HCT116 (cell line): Measurements from ENCODE around the gene MSI2. TPM values are rescaled to one million over a fixed set of nuclear protein-coding genes. Genes with fewer than 3 reads are reported as not detected.

ENCODE experiments used
- ATAC-seq: fragments of 200-7000 bp; cut with Tn5 transposase; 2 replicates; pipeline ENCODE4 v1.9.1; 2020; ENCODE audit warnings: mild to moderate bottlenecking, moderate library complexity
- BruUV-seq: library from RNA; stranded (reverse); fragments of 400-500 nt; replicated peaks from 2 replicates; lab custom pipeline; 2021; lab: Mats Ljungman, UMichigan
- CTCF ChIA-PET: fragments of 300-600 bp; sonication (Branson Sonifier 250); formaldehyde crosslinking; loops from one replicate; lab custom pipeline; 2021; ENCODE audit warnings: antibody characterized with exemption; lab: Charles Lee
- POLR2A ChIA-PET: fragments of 300-600, 350-600 bp; sonication (Branson Sonifier 250); formaldehyde crosslinking; loops from one replicate; lab custom pipeline; 2021; ENCODE audit warnings: antibody characterized with exemption; lab: Charles Lee
- RAD21 ChIA-PET, 2 experiments: fragments of 300-600 bp; sonication (Branson Sonifier 250); formaldehyde crosslinking; loops; one replicate each; lab custom pipeline; 2023; ENCODE audit warnings: low total read pairs in 2 of 2; ENCODE audit not compliant: uncharacterized antibody in 2 of 2, unreplicated experiment in 2 of 2, low non-redundant PET in 1 of 2; lab: Charles Lee
- DNase-seq: peaks from one replicate; pipeline ENCODE4 v3.0.0-alpha.2; 2010; ENCODE audit warnings: low read depth, low spot score
- H2AFZ ChIP-seq: fragments of 200-600 bp; shearing (Covaris generic), sonication (generic); 2 replicates; pipeline ENCODE4 v1.6.1; 2017; ENCODE audit warnings: low read depth, mixed run types, mixed read lengths, antibody characterized with exemption, low read length; ENCODE audit not compliant: poor library complexity, severe bottlenecking
- H3K27ac ChIP-seq: 2 replicates; pipeline ENCODE4 v1.5.1; 2012; ENCODE audit warnings: low read depth, low read length
- H3K27me3 ChIP-seq: fragments of 200-600 bp; sonication (generic); 2 replicates; pipeline ENCODE4 v1.6.1; 2016; ENCODE audit warnings: mixed run types, low read length, mixed read lengths; ENCODE audit not compliant: insufficient read depth
- H3K36me3 ChIP-seq, 2 experiments: fragments of 200-500 bp in 1 of 2; fragments of 200-600 bp in 1 of 2; sonication (Bioruptor generic) in 1 of 2; sonication (generic) in 1 of 2; 2 replicates each; pipeline versions ENCODE4 v1.5.1 to v1.6.1; 2014 to 2016; ENCODE audit warnings: low read length in 2 of 2, inconsistent platforms in 1 of 2, mixed read lengths in 1 of 2, mixed run types in 1 of 2; ENCODE audit not compliant: insufficient read depth in 2 of 2, control insufficient read depth in 1 of 2
- H3K4me1 ChIP-seq, 2 experiments: fragments of 200-600 bp in 1 of 2; sonication (generic) in 1 of 2; 2 replicates each; pipeline versions ENCODE4 v1.5.1 to v1.6.1; 2012 to 2017; ENCODE audit warnings: low read length in 2 of 2, inconsistent platforms in 1 of 2, mild to moderate bottlenecking in 1 of 2, mixed read lengths in 1 of 2, mixed run types in 1 of 2, moderate library complexity in 1 of 2; ENCODE audit not compliant: insufficient read depth in 2 of 2, control insufficient read depth in 1 of 2
- H3K4me2 ChIP-seq: fragments of 200-600 bp; sonication (generic); 2 replicates; pipeline ENCODE4 v1.6.1; 2017; ENCODE audit warnings: mixed run types, low read length, mixed read lengths
- H3K4me3 ChIP-seq, 2 experiments: fragments of 200-600 bp in 1 of 2; sonication (generic) in 1 of 2; replicated peaks in 1 of 2; 2 replicates each; pipeline ENCODE4 v1.5.1; 2011 to 2016; ENCODE audit warnings: low read length in 2 of 2, control low read depth in 1 of 2, low read depth in 1 of 2, mild to moderate bottlenecking in 1 of 2, mixed read lengths in 1 of 2, mixed run types in 1 of 2
- H3K79me2 ChIP-seq: fragments of 200-600 bp; sonication (generic); 2 replicates; pipeline ENCODE4 v1.6.1; 2017; ENCODE audit warnings: mild to moderate bottlenecking, mixed run types, low read length, moderate library complexity, mixed read lengths; ENCODE audit not compliant: insufficient read depth
- H3K9ac ChIP-seq: fragments of 200-600 bp; sonication (generic); 2 replicates; pipeline ENCODE4 v1.6.1; 2016; ENCODE audit warnings: low read length, mixed read lengths
- H3K9me2 ChIP-seq: fragments of 200-600 bp; sonication (generic), shearing (Covaris generic); 2 replicates; pipeline ENCODE4 v1.6.1; 2017; ENCODE audit warnings: mixed run types, mild to moderate bottlenecking, moderate library complexity; ENCODE audit not compliant: insufficient read depth
- H3K9me3 ChIP-seq, 2 experiments: fragments of 200-500 bp in 1 of 2; fragments of 200-600 bp in 1 of 2; sonication (Bioruptor generic) in 1 of 2; sonication (generic) in 1 of 2; 2 replicates each; pipeline ENCODE4 v1.6.1; 2014 to 2017; ENCODE audit warnings: low read length in 2 of 2, mixed read lengths in 2 of 2, inconsistent platforms in 1 of 2, low read depth in 1 of 2, mild to moderate bottlenecking in 1 of 2, mixed run types in 1 of 2, moderate library complexity in 1 of 2; ENCODE audit not compliant: control insufficient read depth in 1 of 2, insufficient read depth in 1 of 2
- H4K20me1 ChIP-seq: fragments of 200-600 bp; sonication (generic), shearing (Covaris generic); 2 replicates; pipeline ENCODE4 v1.6.1; 2017; ENCODE audit warnings: mixed run types, mild to moderate bottlenecking, moderate library complexity; ENCODE audit not compliant: insufficient read depth
- CEBPB ChIP-seq: IDR thresholded peaks from 2 replicates; pipeline ENCODE4 v1.6.1; 2012; ENCODE audit warnings: low read depth
- CTCF ChIP-seq, 3 experiments: fragments of 200-600 bp in 1 of 3; sonication (generic) in 1 of 3; IDR thresholded peaks in 2 of 3; conservative IDR thresholded peaks in 1 of 3; 2 replicates each; pipeline ENCODE4 v1.5.1; 2012 to 2017; ENCODE audit warnings: low read depth in 2 of 3, low read length in 2 of 3, antibody characterized with exemption in 1 of 3, borderline replicate concordance in 1 of 3, control low read depth in 1 of 3, mild to moderate bottlenecking in 1 of 3, mixed read lengths in 1 of 3, mixed run types in 1 of 3, moderate library complexity in 1 of 3; ENCODE audit not compliant: insufficient read depth in 1 of 3
- ELF1 ChIP-seq: IDR thresholded peaks from 2 replicates; pipeline ENCODE4 v1.6.1; 2012; ENCODE audit warnings: low read depth, borderline replicate concordance
- EZH2 ChIP-seq: fragments of 200-600 bp; sonication (generic); IDR thresholded peaks from 2 replicates; pipeline ENCODE4 v1.6.1; 2017; ENCODE audit warnings: antibody characterized with exemption, mixed run types
- JUND ChIP-seq: IDR thresholded peaks from 2 replicates; pipeline ENCODE4 v1.6.1; 2012
- POLR2A ChIP-seq: IDR thresholded peaks from 2 replicates; pipeline ENCODE4 v1.7.0; 2011; ENCODE audit warnings: borderline replicate concordance; ENCODE audit not compliant: insufficient read depth, insufficient read length; ENCODE audit errors: extremely low read depth
- RAD21 ChIP-seq: IDR thresholded peaks from 2 replicates; pipeline ENCODE4 v1.6.1; 2012; ENCODE audit warnings: low read depth, mild to moderate bottlenecking
- SP1 ChIP-seq: IDR thresholded peaks from 2 replicates; pipeline ENCODE4 v1.6.1; 2012; ENCODE audit warnings: low read depth
- ZFX ChIP-seq: fragments of 450-650 bp; IDR thresholded peaks from 2 replicates; pipeline ENCODE4 v1.6.1; 2017
- ZNF274 ChIP-seq: fragments of 200-500 bp; sonication (Bioruptor generic); IDR thresholded peaks from 2 replicates; pipeline ENCODE4 v1.6.1; 2014; ENCODE audit warnings: mild to moderate bottlenecking, low read depth, low read length, inconsistent platforms
- intact Hi-C: fragments of 100-400 bp; cut with micrococcal nuclease; formaldehyde crosslinking; loops from 2 replicates; pipeline ENCODE4 v1.10.0; 2022
- total RNA-seq: library from RNA; stranded (reverse); gene quantifications from one replicate; pipeline ENCODE4 v1.2.1, GENCODE V29; 2021; ENCODE audit not compliant: unreplicated experiment

Gene MSI2
- total RNA-seq, 1 experiment from 2014 or later: 137 TPM

- intact Hi-C loops: no loop called here
- no TSS peak for BruUV-seq
Measured at GRCh38 chr17:57528058-57528451, 271.7 kb downstream of the MSI2 start.

GRCh38 chr17:57530026-57530425 lies 273.7 kb downstream of the MSI2 start:
- Histone ChIP-seq H3K27me3 (no peaks in the 10 kb centered on the region), H3K9me2 (no peaks in the 10 kb centered on the region), H3K79me2 (no peaks in the 10 kb centered on the region; the same call in 1 of the 2 replicates), H4K20me1 (no peaks in the 10 kb centered on the region), H3K4me1 (peaks cover 6 to 10% of the 10 kb centered on the region in 2 experiments), H2AFZ (no peak overlapping the region), H3K27ac (no peak overlapping the region), H3K4me2 (no peak overlapping the region), H3K36me3 (no peaks in the 10 kb centered on the region), H3K9ac (no peak overlapping the region), H3K9me3 (no peaks in the 10 kb centered on the region), H3K4me3 (no peak overlapping the region)
- DNase-seq (no peak), ATAC-seq (no peak)
- intact Hi-C loops: no loop called here
- no peak for TF ChIP-seq EZH2
- TF ChIP-seq CTCF (IDR thresholded peaks at IDR 0.05 in 2 of 3, conservative IDR thresholded peaks at IDR 0.05 in 1 of 3; ENCODE audit: borderline replicate concordance in 1 of 3, insufficient read depth in 1 of 3, low read depth in 2 of 3, low read length in 2 of 3): no peak
- TF ChIP-seq ELF1: no peak
- no peak for TF ChIP-seq ZNF274
- TF ChIP-seq JUND: no peak
- no peak for TF ChIP-seq RAD21
- no peak for TF ChIP-seq SP1
- TF ChIP-seq POLR2A: no peak
- TF ChIP-seq CEBPB: no peak
- TF ChIP-seq ZFX: no peak
- ChIA-PET POLR2A (no interaction called here), RAD21 (no interaction called here), CTCF (no interaction called here)
- TSS peak; percentile 26 for BruUV-seq

More at GRCh38 chr17:57528058-57528451, 271.7 kb downstream of the MSI2 start:
- POLR2A ChIA-PET: no interaction called here
- no peaks in the 10 kb centered on the region for H3K27me3 ChIP-seq
- TF ChIP-seq EZH2: no peak
- TF ChIP-seq, all 23 proteins: peak for 0
- DNase-seq (no peak), ATAC-seq (no peak)
- no peak overlapping the region for H3K9ac ChIP-seq
- H3K4me2 ChIP-seq: no peak overlapping the region
- H3K36me3 ChIP-seq: no peaks in the 10 kb centered on the region
- H3K79me2 ChIP-seq: no peaks in the 10 kb centered on the region; the same call in 1 of the 2 replicates
- no peak overlapping the region for H3K4me3 ChIP-seq
- H4K20me1 ChIP-seq: no peaks in the 10 kb centered on the region
- ChIA-PET CTCF (no interaction called here), RAD21 (no interaction called here)
- H2AFZ ChIP-seq: no peak overlapping the region
- no peak overlapping the region for H3K27ac ChIP-seq
- H3K9me2 ChIP-seq: no peaks in the 10 kb centered on the region
- peaks cover 23 to 27% of the 10 kb centered on the region in 2 experiments for H3K4me1 ChIP-seq
- no peaks in the 10 kb centered on the region for H3K9me3 ChIP-seq
